HG03354 (cell line): ENCODE data around the gene IL1RAPL1.

ENCODE experiments used
- ATAC-seq: cut with Tn5 transposase; IDR thresholded peaks from one replicate; pipeline ENCODE4 v1.9.1; 2021; ENCODE audit warnings: mild to moderate bottlenecking; ENCODE audit not compliant: unreplicated experiment, poor library complexity, severe bottlenecking

IL1RAPL1 gene

DNA sequence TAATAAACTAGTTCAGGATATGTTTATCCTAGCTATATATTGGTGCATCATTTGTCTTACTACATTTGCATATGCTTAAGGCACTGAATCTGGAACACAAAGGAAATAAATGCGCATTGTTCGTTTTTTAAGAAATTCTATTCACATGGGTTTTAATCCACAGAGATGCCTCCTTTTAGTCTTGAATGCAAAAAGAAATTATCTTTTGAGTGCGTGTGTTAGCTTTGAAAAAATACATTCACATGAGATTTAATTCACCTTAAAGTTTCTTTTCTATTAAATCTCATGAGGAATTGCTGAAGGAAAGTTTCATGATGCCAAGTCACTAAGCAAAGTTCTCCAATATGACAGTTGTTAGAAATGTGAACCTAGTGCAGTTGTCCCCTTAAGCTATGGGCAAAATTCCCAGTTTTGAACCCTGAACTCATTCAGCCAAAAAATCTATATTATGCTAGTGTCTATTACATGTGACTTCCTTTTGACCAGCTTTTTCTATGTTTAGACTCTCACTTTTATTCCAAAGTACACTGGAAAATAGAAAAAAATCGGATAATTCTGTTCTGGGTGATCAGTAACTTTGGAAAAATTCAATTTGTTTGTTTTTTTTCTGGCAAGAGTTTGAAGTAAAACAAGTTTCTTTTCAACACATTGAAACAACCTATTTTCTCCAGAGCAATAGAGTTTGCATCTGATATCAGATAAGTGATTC, 1201.9 kb downstream of the IL1RAPL1 start:
- no peak for ATAC-seq

DNA sequence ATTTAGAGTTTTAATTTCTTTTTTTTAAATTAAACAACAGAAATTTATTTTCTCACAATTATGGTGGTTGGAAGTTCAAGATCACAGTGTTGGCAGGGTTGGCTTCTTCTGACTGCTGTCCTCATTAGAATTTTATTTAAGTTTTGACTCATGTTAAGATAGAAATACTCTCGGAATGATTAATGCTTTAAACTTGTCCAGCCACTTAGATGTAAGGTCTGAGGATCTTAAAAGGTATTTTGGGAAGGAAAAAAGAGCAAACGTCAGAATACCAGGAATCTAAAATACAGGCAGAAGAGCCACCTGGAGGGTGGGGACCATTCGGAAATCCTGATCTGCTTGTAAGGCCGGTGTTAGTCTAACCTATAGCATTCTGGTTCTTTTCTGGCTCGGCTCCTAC, 1205.1 kb downstream of the IL1RAPL1 start:
- ATAC-seq: no peak

DNA sequence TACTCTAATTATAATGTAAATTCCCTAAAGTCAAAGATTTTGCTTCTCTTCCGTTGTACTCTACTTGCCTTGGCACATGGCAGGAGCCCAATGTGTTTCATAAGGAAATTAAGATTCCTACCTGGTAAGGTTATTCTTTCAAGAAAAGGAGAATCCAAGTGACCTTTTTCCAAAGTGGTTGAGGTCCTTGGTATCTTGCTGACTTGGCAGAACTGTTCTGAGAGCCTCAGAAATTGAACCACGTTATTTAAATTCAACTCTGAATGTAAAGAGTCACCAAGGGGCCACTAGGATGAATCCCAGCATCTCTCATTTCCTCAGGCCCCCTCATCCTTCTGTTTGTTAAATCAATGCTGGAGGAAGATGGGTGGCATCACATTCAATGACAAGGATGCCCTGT, 1209.9 kb downstream of the IL1RAPL1 start:
- ATAC-seq: no peak

DNA sequence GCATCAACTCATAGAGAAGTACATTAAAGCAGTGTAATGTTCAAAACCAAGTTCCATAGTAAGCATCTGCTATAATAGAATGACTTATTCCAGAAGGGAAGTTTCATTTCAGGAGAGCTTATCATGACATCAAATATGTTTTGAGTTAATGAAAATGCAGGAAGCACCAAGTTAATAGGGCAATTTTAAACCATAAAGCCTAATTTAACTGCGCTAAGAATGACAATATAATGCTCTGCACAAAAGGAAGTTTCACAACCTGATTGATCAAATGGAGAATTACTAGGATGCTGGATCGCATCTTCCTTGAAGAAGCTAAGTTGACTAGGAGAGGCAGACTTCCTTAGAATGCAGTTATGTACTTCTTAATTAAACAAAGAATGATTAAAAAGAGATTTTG, 1211.2 kb downstream of the IL1RAPL1 start:
- ATAC-seq: no peak

DNA sequence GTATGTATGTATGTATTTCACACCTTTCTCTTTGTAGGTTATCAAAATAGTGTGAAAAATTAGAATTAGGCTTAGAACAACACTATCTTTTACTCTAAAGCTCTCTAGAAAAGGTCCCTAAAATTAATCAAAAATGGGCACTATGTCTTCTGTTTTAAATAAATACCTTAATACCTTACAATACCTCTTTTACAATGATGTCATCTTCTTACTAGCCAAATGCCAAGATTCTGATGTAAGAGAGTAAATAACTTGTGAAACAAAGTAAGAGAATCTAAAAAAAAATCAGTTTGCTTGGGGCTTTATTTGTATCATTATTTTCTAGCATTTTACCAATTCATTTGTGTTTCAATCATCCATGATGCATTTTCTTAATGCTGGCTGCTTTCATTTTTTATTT, 1225.9 kb downstream of the IL1RAPL1 start:
- no peak for ATAC-seq

DNA sequence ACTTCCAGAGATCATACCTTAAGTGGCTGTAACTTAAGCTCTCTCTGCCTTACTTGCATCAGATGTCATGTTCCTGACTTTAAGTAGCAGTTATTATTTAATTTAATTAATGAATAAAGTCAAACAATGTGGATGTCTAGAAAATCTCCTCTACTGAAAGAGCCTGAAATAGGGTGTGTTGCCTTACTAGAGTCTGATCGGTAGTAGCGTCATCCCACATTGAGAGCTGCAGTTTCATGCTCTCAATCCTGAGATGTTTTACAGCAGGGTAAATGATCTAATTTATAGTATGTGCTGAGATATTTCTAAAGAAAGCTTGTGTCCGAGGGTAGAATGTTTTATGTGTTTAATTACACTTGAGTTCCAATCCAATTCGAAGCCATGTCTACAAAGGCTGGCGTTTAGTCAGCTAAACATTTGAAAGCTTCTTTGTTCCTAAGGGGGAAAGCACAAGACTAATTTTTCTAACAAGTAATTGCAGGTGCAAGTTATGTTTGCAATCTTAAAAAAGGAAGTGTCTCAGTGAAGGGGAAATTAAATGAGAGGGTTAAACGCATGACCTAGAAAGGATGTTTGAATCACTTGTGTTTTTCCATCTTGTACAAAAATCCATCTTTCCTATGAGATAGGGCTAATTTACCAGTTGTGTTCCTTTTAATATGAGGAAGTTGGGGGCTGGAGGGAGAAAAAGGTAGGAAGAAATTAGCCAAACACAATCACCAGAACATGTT, 1237.1 kb downstream of the IL1RAPL1 start:
- ATAC-seq: no peak

DNA sequence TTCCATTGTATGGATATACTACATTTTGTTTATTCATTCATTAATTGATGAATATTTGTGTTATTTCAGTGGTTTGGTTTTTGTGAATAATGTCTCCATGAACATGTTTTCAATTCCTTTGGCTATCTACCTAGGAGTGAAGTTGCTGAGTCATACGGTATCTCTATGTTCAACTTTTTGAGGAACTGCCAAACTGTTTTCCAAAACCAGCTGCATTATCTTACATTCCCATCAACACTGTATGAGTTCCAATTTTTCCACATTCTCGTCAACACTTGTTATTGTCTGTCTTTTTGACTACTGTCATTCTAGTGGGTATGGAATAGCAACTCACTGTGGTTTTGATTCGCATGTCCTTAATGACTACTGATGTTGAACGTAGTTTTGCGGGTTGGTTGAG, 1239.5 kb downstream of the IL1RAPL1 start:
- no peak for ATAC-seq

DNA sequence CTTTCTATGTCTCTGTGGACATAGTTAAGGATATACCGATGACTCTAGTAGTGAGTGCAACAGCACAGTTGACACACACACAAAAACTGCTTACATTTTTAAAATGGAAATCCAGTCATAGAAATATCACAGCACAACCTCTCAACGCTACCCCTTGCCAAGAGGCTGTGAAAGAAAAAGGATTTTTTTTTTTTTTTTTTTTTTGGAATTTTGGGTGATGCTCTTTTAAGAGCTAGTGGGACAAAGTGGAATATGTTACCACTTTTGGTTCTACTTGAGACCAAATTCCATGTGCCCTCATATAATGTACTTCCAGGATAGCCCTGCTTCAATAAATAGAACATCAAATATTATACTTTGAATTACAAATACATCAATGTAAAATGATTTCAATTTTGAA, 1247.1 kb downstream of the IL1RAPL1 start:
- no peak for ATAC-seq

DNA sequence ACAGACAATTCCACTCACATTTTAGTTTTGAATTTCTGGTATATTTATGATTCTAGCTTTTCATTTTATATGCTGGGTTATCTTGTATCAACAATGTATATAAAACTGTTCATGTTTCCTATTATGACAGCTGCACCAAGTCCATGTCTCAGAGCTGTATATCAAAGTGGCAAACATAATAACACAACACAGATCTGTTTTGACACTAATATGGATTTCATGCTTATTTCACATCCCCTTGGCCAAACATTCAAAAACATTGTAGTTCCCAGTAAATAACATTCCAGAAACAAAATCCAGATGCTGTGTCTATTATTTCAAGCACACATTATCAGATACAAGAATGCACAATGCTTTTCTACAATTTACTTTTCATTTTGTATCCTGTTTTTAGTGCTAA, 1247.5 kb downstream of the IL1RAPL1 start:
- ATAC-seq: no peak

DNA sequence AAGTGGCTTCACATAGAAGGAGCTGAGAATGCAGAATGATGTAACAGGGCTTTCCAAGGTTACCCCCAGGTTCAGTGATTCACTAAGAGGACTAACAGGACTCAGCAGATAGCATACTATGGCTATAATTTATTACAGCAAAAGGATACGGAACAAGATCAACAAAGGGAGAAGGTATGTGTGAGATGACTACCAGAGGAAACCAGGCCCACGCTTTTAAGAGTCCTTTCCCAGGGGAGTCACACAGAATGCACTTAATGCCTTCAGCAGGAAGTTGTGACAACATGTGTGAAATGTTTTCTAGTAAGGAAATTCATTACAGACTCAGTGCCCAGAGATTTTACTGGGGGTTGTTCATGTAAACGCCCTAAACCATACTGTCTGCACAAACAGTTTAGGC, 1254.5 kb downstream of the IL1RAPL1 start:
- no peak for ATAC-seq

DNA sequence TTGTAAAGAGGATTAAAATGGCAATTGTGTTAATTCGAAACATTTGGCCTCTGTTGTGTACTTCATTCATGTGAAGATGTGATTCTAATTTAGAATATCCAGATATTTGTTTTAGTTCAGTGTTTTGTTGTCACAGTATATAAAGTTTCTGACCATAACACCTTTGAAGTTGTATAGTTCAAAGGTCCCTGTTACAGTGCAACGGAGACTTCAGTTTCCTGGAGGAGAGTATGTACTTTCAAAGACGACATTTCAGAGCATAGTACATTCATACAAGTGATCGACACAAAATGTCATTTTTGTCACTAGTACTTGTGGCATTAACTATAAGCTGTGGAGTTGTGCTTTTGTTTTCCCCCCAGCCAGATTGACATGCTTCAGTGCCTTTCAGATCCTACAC, 1255.3 kb downstream of the IL1RAPL1 start:
- ATAC-seq: no peak

DNA sequence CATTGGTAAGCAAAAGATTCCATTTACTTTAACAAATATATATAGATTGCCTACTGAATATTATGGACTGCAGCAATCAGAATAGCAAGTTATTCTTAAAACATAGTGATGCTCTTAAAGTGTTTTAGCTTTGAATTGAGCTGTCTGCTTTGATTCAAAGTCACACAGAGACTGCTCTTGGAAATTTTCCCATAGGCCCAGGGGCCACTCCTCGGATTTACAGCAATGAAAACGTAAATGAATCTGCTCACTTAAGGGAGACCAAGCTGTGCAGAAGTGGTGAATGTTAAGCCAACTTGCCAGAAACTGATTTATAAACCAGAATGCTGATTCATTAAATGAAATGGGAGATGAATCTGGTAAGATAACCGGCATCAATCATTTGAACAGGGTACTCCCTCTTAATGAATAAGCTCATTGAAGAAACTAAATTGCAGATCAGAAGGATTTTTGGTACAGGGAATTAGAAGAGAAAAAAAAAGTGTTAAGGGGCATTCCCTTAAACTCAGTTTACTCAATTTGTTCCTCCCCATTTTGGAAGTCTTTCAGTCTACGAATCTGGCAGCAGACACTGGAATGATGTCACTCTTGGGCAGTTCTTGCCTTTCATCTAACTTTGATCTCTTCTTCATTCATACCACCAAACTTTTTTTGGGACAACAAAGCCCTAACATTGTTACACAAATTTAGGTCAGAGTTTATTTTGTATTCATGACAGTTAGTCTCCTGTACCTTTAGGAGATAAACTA, 1264.8 kb downstream of the IL1RAPL1 start:
- no peak for ATAC-seq

DNA sequence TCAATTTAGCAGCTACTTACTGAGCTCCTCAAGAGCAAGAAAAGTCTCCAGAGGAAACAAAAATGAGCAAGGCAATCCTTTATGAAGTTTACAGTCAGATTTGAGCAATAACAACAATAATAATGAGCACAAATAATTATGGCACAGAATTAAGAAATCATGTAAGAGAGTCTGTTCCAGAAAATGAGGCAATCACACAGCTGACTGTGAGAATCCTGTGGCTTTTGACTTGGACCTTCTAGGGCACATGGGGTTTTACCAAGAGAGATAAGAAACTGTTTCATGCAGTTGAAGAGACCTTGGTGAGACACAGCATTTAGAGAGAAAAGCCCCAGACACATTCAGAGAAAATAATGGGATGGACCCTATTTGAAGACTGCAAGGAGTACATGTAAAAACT, 1265.5 kb downstream of the IL1RAPL1 start:
- ATAC-seq: no peak

DNA sequence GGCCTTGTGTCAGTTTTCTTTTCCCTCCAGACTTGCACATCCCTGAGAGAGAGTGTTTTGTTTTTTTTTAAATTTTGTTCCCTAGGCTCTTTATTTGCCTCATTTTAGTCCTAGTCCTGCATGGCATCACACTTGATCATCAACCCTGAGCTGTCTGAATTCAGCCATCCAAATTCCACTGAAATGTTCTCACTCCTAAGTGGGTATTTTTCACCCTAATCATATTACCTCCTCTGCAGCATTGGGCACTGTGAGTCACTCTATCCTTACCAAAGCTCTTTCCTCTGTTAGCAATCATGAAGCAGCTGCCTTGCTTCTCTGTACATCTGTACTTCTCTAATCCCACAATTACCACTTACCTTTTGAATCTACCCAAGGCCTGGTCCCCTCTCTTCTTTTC, 1271.5 kb downstream of the IL1RAPL1 start:
- no peak for ATAC-seq

DNA sequence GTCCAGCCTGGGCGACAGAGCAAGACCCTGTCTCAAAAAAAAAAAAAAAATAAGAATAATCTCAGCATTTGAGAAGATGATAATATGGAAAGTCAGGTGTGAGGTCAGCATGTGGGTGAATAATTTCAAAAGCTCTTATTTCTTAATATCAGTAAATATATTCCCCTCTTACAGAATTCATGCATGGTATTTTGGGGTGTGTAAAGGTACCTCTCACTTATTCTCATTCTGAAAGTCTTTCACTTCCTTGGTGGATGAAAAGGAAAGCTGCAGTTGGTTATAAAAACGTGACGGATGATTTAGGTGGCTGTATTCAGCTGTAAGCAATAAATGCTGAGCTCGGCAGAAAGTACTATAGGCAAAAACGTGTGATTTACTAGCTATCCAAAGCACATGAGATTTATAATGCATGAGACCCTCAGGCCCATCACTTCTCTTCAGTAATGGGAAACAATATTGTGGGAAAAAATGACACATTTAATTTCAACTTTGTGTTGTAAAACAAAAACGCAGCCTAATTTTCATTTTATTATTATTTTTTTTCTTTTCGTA, 1275.0 kb downstream of the IL1RAPL1 start:
- ATAC-seq: no peak

DNA sequence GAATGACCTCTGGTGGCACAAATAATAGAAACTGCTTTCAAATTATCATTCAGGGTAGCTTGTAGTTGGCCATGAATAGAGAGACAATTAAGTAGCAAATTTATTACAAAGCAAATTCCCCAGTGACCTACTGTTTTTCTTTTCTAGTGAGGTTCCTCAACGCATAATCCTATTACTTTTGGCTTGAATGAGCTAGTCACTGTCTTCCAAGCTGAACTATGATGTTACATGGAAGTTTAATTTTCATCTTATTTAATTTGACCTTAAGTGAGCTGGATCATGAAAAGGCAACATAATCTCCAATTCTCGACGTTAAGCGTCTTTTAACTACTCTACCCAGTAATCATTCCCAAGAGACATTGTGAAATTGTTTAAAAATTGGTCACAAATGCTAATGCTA, 1280.7 kb downstream of the IL1RAPL1 start:
- no peak for ATAC-seq

DNA sequence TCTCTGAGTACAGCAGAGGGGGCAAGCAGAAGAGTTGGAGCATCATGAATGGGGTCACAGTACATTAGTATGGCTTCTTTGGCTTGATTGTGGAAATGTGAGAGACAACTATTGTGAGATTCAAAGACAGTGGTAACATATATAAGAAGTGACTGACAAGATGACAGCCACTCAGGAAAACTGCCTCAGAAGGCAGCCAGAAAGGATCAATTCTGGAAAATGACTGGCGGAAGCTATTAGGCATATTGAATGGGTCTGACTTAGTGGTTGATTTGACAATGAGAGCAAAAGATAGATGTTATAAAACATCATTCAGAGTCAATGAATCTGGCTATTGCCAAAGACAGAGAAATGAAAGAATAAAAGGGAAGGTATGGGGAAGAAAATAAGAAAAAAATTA, 1282.6 kb downstream of the IL1RAPL1 start:
- ATAC-seq: no peak

DNA sequence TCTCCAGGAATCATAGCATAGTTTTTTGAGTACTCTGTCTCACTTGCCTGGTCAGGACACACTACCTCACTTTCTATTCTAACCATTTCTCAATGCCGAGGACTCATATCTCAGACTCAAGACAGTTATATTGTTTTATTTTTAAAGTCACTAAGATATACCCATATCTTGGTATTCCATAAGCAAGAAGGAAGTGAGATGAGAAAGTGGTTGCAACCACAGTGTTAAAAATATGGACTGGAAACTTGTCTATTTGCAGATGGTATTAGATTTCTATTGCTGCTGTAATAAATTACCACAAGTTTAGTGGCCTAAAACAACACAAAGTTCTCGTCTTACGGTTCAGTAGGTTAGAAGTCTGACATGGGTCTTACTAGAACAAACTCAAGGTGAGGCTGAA, 1283.4 kb downstream of the IL1RAPL1 start:
- ATAC-seq: no peak

DNA sequence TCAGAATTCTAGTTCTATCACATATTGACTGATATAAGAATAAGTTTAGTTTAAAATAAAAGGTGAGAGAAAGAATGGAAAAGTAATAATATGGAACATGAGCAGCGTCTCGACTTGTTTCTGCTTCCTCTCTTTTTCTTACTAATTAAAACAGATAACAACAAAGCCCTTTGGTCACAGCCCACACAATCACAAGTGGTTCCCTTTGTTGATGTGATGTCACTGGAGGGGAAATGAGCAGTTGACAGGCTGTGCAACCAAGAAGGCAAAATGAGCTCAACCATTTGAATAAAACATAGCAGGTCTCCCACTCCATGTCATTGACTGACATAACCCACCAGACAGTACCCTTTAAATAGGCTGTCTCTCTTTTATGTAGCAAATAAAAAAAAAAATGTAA, 1285.6 kb downstream of the IL1RAPL1 start:
- no peak for ATAC-seq

DNA sequence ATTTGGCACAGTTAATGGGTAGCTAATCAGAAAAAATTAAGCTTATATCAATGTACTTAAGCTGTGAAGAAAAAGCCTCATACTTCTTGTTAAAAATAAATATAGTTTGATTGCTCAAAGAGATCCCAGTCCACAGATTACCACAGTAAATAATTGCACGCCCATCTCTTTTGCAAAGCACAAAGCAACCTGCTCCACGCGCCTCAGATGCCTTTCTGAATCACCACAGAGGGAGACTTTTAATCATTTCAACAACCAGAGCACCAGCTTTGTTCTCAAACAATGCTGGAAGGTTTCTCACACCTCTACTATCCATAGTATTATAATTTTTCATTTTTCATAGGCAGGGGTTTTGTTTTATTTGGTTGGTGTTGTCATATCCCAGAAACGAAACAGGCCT, 1289.5 kb downstream of the IL1RAPL1 start:
- no peak for ATAC-seq

DNA sequence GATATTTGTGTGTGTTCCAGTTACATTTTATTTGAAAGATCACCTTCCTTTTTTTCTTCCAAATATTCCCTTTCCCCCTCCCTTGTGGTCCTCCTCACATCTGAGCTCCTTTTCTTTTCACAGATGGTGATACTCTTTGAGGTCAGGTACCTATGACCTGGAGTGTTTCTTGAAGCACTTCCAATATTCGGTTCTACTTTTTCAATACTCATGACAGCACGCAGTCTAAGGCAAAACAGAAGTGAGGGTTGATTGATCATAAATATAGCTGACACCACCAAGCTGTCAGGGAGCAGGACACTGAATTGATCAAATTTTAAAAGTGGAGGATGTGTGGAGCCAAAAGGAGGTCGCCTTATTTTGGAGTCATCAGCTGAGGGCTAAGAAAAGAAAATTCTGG, 1293.7 kb downstream of the IL1RAPL1 start:
- no peak for ATAC-seq
